PC-3 (cell line): ENCODE measurements around the gene ZNF512B.

Experiments
- CTCF ChIP-seq: fragments of 300-600 bp; sonication (generic); conservative IDR thresholded peaks from 2 replicates; pipeline ENCODE4 v1.5.1; 2017; ENCODE audit warnings: antibody characterized with exemption, low read depth, mild to moderate bottlenecking, low read length
- EZH2 ChIP-seq: fragments of 300-600 bp; sonication (generic); IDR thresholded peaks from one replicate; pipeline ENCODE4 v1.6.1; 2017; ENCODE audit warnings: antibody characterized with exemption, mild to moderate bottlenecking, low read length; ENCODE audit not compliant: unreplicated experiment

DNA sequence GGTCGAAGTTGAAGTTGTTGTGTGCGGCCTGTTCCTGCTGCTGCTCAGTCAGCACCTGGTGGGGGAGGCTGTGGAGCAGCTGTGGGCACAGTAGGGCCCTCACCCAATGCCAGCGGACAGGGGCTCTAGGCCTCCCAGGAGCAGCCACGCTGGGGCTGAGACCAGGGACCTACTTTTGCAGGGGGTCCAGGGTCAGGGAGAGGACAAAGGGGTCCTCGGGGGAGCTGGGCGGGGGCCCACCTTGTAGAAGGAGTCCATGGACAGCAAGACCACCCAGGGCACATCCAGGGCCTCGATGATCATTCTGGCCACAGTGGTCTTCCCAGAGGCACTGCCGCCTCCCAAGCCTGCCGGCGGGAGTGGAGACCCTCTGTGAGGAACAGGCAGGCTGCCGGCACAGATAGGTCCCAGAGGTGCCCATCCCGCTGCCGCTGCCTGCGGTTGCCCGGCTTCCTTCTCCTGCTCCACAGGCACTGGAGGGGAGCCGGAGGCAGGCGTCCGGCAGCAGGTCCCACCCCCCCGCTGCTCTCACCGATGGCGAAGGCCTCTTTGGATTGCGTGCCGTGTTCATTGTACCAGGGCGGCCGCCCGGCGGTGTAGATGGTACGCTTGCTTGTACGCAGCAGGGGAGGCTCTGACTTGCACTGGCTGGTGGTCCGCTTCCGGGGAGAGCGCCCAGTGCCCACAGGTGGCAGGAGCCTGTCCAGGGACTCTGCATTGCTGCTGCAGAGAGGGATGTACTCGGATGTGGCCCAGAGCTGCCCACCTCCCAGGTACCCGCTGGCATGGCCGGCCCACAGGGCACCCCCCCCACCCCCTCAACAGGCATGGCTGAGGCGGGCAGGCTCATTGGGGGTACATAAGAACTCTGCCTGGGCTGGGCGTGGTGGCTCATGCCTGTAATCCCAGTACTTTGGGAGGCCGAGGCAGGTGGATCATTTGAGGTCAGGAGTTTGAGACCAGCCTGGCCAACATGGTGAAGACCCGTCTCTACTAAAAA, 23.5 kb downstream of the ZNF512B start:
- TF ChIP-seq EZH2 (no peak), CTCF (no peak)
